OCI-LY1 (cell line): ENCODE data around the gene CRYBG1.

Source experiments
- H2AFZ ChIP-seq: fragments of 200-600 bp; sonication (generic), shearing (Covaris generic); 2 replicates; pipeline ENCODE4 v1.6.0; 2014; ENCODE audit warnings: antibody characterized with exemption, mild to moderate bottlenecking, low read length
- H3F3A ChIP-seq: fragments of 200-600 bp; sonication (generic), shearing (Covaris generic); 2 replicates; pipeline ENCODE4 v1.6.0; 2014; ENCODE audit warnings: mild to moderate bottlenecking, antibody characterized with exemption, low read length, moderate library complexity; ENCODE audit not compliant: insufficient read depth
- H3K27ac ChIP-seq: fragments of 200-600 bp; sonication (generic); 2 replicates; pipeline ENCODE4 v1.5.1; 2014; ENCODE audit warnings: low read length, mixed run types, mild to moderate bottlenecking, low read depth; ENCODE audit not compliant: poor library complexity, severe bottlenecking
- H3K27me3 ChIP-seq: fragments of 200-600 bp; sonication (generic); 2 replicates; pipeline ENCODE4 v1.6.0; 2014; ENCODE audit warnings: antibody characterized with exemption, mild to moderate bottlenecking, low read length, moderate library complexity; ENCODE audit not compliant: insufficient read depth
- H3K36me3 ChIP-seq: fragments of 200-600 bp; sonication (generic); 2 replicates; pipeline ENCODE4 v1.6.1; 2014; ENCODE audit warnings: mild to moderate bottlenecking, antibody characterized with exemption, low read length, moderate library complexity, mixed read lengths; ENCODE audit not compliant: insufficient read depth
- H3K4me1 ChIP-seq: fragments of 200-600 bp; sonication (generic); 2 replicates; pipeline ENCODE4 v1.5.1; 2014; ENCODE audit warnings: mild to moderate bottlenecking, low read length, moderate library complexity; ENCODE audit not compliant: insufficient read depth, severe bottlenecking
- H3K4me2 ChIP-seq: fragments of 200-600 bp; sonication (generic), shearing (Covaris generic); 2 replicates; pipeline ENCODE4 v1.6.1; 2014; ENCODE audit warnings: low read length
- H3K4me3 ChIP-seq: fragments of 200-600 bp; sonication (generic); 2 replicates; pipeline ENCODE4 v1.5.1; 2014; ENCODE audit warnings: low read length, low read depth, mild to moderate bottlenecking, mixed read lengths; ENCODE audit not compliant: poor library complexity, severe bottlenecking
- H3K79me2 ChIP-seq: fragments of 200-600 bp; shearing (Covaris generic); 2 replicates; pipeline ENCODE4 v1.6.1; 2016; ENCODE audit warnings: mixed run types, low read length, mixed read lengths; ENCODE audit not compliant: insufficient read depth
- H3K9ac ChIP-seq: fragments of 200-600 bp; sonication (generic), shearing (Covaris generic); 2 replicates; pipeline ENCODE4 v1.6.1; 2014; ENCODE audit warnings: mild to moderate bottlenecking, low read length, mixed read lengths
- H3K9me2 ChIP-seq: fragments of 200-600 bp; sonication (generic), shearing (Covaris generic); 2 replicates; pipeline ENCODE4 v1.6.1; 2014; ENCODE audit warnings: low read depth, mild to moderate bottlenecking, low read length, mixed read lengths
- H3K9me3 ChIP-seq: fragments of 200-600 bp; shearing (Covaris generic); 2 replicates; pipeline ENCODE4 v1.6.1; 2014; ENCODE audit warnings: low read length, mixed read lengths
- H4K20me1 ChIP-seq: fragments of 200-600 bp; sonication (generic), shearing (Covaris generic); 2 replicates; pipeline ENCODE4 v1.6.0; 2016; ENCODE audit warnings: mild to moderate bottlenecking, low read length; ENCODE audit not compliant: insufficient read depth
- CTCF ChIP-seq: fragments of 200-600 bp; sonication (generic), shearing (Covaris generic); IDR thresholded peaks from 2 replicates; pipeline ENCODE4 v1.5.1; 2017; ENCODE audit warnings: mild to moderate bottlenecking, antibody characterized with exemption, low read length, moderate library complexity, mixed read lengths
- EZH2 ChIP-seq: fragments of 200-600 bp; sonication (generic), shearing (Covaris generic); IDR thresholded peaks from 2 replicates; pipeline ENCODE4 v1.8.0; 2017; ENCODE audit warnings: borderline replicate concordance, mixed run types, mild to moderate bottlenecking, antibody characterized with exemption, low read length, moderate library complexity, mixed read lengths

CRYBG1 gene

GRCh38 chr6:106377061-106377540 lies 16.6 kb downstream of the CRYBG1 start:
- H3K4me1 ChIP-seq, result no peaks in the 10 kb centered on the region
- H4K20me1 ChIP-seq, result no peaks in the 10 kb centered on the region
- no peaks in the 10 kb centered on the region for H3K79me2 ChIP-seq
- no peaks in the 10 kb centered on the region for H3K9me3 ChIP-seq
- no peaks in the 10 kb centered on the region for H3K36me3 ChIP-seq
- no peak overlapping the region for H2AFZ ChIP-seq
- no peak overlapping the region for H3K27ac ChIP-seq
- H3K9me2 ChIP-seq, result no peaks in the 10 kb centered on the region
- H3K4me3 ChIP-seq, result no peak overlapping the region
- TF ChIP-seq CTCF (no peak), EZH2 (no peak)
- no peak overlapping the region for H3K4me2 ChIP-seq
- no peaks in the 10 kb centered on the region for H3K27me3 ChIP-seq
- no peaks in the 10 kb centered on the region for H3F3A ChIP-seq
- H3K9ac ChIP-seq, result no peak overlapping the region

- H3K4me1 ChIP-seq, result no peaks in the 10 kb centered on the region
- no peak overlapping the region for H3K4me2 ChIP-seq
- no peak overlapping the region for H3K27ac ChIP-seq
- no peaks in the 10 kb centered on the region for H3F3A ChIP-seq
- no peaks in the 10 kb centered on the region for H3K9me3 ChIP-seq
- no peaks in the 10 kb centered on the region for H3K27me3 ChIP-seq
- H3K9me2 ChIP-seq, result no peaks in the 10 kb centered on the region
- no peaks in the 10 kb centered on the region for H4K20me1 ChIP-seq
- no peaks in the 10 kb centered on the region for H3K36me3 ChIP-seq
- no peak overlapping the region for H3K4me3 ChIP-seq
- no peaks in the 10 kb centered on the region for H3K79me2 ChIP-seq
- TF ChIP-seq CTCF, result no peak
- no peak for TF ChIP-seq EZH2
- no peak overlapping the region for H3K9ac ChIP-seq
- no peak overlapping the region for H2AFZ ChIP-seq
Measured at GRCh38 chr6:106379951-106380350, 19.4 kb downstream of the CRYBG1 start.

GRCh38 chr6:106380407-106380806 lies 19.9 kb downstream of the CRYBG1 start:
- Histone ChIP-seq H3F3A (no peaks in the 10 kb centered on the region), H3K9me2 (no peaks in the 10 kb centered on the region), H3K36me3 (no peaks in the 10 kb centered on the region), H3K4me3 (no peak overlapping the region), H3K4me1 (no peaks in the 10 kb centered on the region), H2AFZ (no peak overlapping the region), H3K4me2 (no peak overlapping the region), H3K9ac (no peak overlapping the region), H3K27me3 (no peaks in the 10 kb centered on the region), H3K79me2 (no peaks in the 10 kb centered on the region), H3K27ac (no peak overlapping the region), H3K9me3 (no peaks in the 10 kb centered on the region), H4K20me1 (no peaks in the 10 kb centered on the region)
- TF ChIP-seq CTCF, result no peak
- no peak for TF ChIP-seq EZH2
